Measurements from ENCODE around the gene HBA2. TPM values are rescaled to one million over a fixed set of nuclear protein-coding genes. Genes with fewer than 3 reads are reported as not detected.

The HBA2 gene
- total RNA-seq, 1 donor from 2014 or later, result not detected

GRCh38 chr16:164827-165538, 7.7 kb upstream of the HBA2 start:
- H3K4me1 Mint-ChIP-seq (ENCODE audit: low read depth, unreplicated experiment), result peaks cover 5% of the 10 kb centered on the region
- DNase-seq, result no peak
- H3K36me3 Mint-ChIP-seq (ENCODE audit: unreplicated experiment), result peaks cover 5% of the 10 kb centered on the region
- peaks cover 8% of the 10 kb centered on the region for H3K9me3 Mint-ChIP-seq (ENCODE audit: unreplicated experiment)
- peak overlapping the region; percentile 75 for H3K4me3 Mint-ChIP-seq (ENCODE audit: unreplicated experiment)
- H3K27me3 Mint-ChIP-seq (ENCODE audit: unreplicated experiment), result peaks cover 5% of the 10 kb centered on the region
- H3K27ac Mint-ChIP-seq (ENCODE audit: unreplicated experiment), result no peak overlapping the region
- no peak for TF ChIP-seq CTCF (IDR thresholded peaks at IDR 0.05; ENCODE audit: partially characterized antibody, unreplicated experiment)

DNA sequence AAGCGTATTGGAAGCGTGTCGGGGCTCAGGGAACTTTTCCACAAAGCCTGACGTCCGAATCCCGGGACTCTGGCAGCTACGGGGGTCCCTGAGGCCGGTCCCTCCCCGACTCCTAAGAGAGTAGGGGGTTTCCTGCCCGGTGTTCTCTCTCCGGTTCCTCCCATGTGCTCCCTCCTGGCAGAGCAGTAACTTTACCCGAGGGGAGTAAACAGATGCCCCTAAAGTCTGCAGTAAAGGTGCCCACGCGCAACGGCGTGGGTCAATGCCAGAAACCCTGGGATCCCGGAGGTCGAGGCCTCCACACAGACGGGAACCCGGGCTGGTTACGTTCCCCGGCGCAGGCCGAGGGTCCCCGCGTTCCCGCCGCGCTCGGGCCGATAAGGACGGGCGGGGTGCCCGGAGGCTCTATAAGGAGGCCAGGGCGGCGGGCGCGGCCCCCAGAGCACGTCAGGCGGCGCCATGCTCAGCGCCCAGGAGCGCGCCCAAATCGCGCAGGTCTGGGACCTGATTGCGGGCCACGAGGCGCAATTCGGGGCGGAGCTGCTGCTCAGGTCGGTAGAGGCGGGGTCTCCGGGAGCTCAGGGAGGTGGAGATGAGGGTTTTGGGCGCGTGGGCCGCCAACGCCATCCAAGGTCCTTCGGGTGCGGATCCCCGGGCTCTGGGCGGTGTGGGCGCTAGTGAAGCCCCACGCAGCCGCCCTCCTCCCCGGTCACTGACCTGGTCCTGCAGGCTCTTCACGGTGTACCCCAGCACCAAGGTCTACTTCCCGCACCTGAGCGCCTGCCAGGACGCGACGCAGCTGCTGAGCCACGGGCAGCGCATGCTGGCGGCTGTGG, 6.9 kb upstream of the HBA2 start, which contains the start of gene HBM:
Gene HBM (plus strand): TSS at position 440 of the 836 bp plus-strand sequence. CDS start 20 bp downstream, at position 460.
- Mint-ChIP-seq H3K27ac (ENCODE audit: unreplicated experiment) (peak within 1 kb of the TSS; percentile 82), H3K4me3 (ENCODE audit: unreplicated experiment) (peak within 1 kb of the TSS; percentile 79), H3K36me3 (ENCODE audit: unreplicated experiment) (peaks cover 5% of the 10 kb centered on the region), H3K27me3 (ENCODE audit: unreplicated experiment) (peaks cover 11% of the 10 kb centered on the region), H3K9me3 (ENCODE audit: unreplicated experiment) (peaks cover 9% of the 10 kb centered on the region), H3K4me1 (ENCODE audit: low read depth, unreplicated experiment) (peaks cover 5% of the 10 kb centered on the region)
- no peak for TF ChIP-seq CTCF (IDR thresholded peaks at IDR 0.05; ENCODE audit: partially characterized antibody, unreplicated experiment)
- DNase-seq, result no peak

- Mint-ChIP-seq H3K4me1 (ENCODE audit: low read depth, unreplicated experiment) (peaks cover 5% of the 10 kb centered on the region), H3K4me3 (ENCODE audit: unreplicated experiment) (peak overlapping the region; percentile 79), H3K27ac (ENCODE audit: unreplicated experiment) (peak overlapping the region; percentile 82), H3K9me3 (ENCODE audit: unreplicated experiment) (peaks cover 7% of the 10 kb centered on the region), H3K36me3 (ENCODE audit: unreplicated experiment) (peaks cover 5% of the 10 kb centered on the region), H3K27me3 (ENCODE audit: unreplicated experiment) (peaks cover 15% of the 10 kb centered on the region)
- DNase-seq, result peak; percentile 65
- no peak for TF ChIP-seq CTCF (IDR thresholded peaks at IDR 0.05; ENCODE audit: partially characterized antibody, unreplicated experiment)
Measured at GRCh38 chr16:166375-167121, 6.1 kb upstream of the HBA2 start.

GRCh38 chr16:167122-167690, 5.5 kb upstream of the HBA2 start:
- H3K27ac Mint-ChIP-seq (ENCODE audit: unreplicated experiment), result peak overlapping the region; percentile 82
- DNase-seq, result no peak
- peaks cover 7% of the 10 kb centered on the region for H3K9me3 Mint-ChIP-seq (ENCODE audit: unreplicated experiment)
- TF ChIP-seq CTCF (IDR thresholded peaks at IDR 0.05; ENCODE audit: partially characterized antibody, unreplicated experiment), result no peak
- H3K4me3 Mint-ChIP-seq (ENCODE audit: unreplicated experiment), result peak overlapping the region; percentile 79
- peaks cover 3% of the 10 kb centered on the region for H3K36me3 Mint-ChIP-seq (ENCODE audit: unreplicated experiment)
- peaks cover 18% of the 10 kb centered on the region for H3K27me3 Mint-ChIP-seq (ENCODE audit: unreplicated experiment)
- peaks cover 5% of the 10 kb centered on the region for H3K4me1 Mint-ChIP-seq (ENCODE audit: low read depth, unreplicated experiment)
